Femur (tissue), 1 donor: Measurements from ENCODE around the gene AFTPH.

ENCODE experiments used
- DNase-seq: peaks from one replicate; pipeline ENCODE4 v3.0.0-alpha.2; 2017

The AFTPH gene, protein sequence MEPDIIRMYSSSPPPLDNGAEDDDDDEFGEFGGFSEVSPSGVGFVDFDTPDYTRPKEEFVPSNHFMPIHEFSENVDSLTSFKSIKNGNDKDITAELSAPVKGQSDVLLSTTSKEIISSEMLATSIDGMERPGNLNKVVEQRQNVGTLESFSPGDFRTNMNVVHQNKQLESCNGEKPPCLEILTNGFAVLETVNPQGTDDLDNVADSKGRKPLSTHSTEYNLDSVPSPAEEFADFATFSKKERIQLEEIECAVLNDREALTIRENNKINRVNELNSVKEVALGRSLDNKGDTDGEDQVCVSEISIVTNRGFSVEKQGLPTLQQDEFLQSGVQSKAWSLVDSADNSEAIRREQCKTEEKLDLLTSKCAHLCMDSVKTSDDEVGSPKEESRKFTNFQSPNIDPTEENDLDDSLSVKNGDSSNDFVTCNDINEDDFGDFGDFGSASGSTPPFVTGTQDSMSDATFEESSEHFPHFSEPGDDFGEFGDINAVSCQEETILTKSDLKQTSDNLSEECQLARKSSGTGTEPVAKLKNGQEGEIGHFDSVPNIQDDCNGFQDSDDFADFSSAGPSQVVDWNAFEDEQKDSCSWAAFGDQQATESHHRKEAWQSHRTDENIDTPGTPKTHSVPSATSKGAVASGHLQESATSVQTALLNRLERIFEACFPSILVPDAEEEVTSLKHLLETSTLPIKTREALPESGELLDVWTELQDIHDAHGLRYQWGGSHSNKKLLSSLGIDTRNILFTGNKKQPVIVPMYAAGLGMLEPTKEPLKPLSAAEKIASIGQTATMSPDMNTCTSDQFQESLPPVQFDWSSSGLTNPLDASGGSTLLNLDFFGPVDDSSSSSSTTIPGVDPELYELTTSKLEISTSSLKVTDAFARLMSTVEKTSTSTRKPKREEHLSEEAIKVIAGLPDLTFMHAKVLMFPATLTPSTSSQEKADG

DNA sequence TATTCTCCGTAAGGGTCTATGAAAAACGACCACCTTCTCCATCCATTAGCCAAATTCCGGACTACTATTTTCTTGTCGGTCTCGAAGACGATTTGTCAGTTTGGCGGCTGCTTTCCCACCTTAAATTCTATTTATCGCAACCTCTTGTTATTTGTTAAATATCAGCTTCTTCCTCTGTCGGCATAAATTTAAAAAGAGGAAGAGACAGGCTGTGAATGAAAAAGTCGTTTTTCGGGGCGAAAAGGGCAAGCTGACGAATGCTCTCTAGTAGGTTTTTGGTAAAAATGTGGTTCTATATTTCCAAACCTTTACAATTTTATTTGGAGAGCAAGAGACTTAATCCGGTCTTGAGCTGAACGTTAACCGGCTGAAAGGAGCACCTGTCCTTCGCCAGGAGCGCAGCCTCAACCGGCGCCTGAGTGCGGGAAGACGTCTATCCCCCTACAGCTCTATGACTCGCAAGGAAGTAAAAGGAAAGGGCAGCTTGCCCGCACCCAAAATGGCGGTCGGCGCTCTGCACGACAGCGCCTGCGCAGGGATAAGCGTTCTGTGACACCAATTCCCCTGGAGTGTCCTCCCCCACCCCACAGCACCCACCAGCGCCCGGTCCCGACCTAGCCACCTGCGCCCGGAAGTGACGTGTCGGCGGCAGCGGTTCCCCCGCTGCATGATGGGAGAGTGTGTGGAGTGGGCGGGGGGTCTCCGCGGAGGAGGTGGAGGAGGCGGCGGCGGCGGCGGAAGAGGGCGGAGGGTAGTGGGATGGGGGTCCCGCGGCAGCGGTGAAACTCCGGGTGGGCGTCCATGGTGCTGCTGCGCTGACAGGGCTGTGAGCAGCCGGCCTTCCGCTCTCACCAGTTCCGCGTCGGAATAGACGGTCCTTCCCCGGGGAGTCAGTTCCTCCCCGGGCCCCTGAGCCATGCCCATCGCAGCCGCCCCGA lies at the start of gene AFTPH:
AFTPH (plus strand) TSS at position 663 of the 938 bp plus-strand sequence. CDS start 27,147 bp downstream, outside the sequence.
- DNase-seq: peak; percentile 99

DNA sequence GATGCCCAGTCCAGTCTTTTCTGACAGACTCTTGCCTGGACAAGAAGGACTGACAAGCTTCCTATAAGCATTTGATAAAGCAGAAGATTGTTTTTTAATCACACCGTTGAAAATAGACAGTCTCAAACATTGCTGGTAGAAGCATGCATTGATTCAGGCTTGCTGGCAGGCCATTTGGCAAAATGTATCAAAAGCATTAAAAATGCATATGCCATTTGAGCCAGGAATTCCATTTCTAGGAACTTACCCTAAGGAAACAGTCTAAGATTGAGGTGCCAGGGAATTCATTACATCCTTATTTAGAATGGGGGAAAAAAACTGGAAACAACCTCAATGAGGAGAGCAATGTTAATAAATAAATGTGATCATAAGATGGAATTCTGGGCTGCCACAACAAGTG lies 49.5 kb upstream of the AFTPH start:
- no peak for DNase-seq

DNA sequence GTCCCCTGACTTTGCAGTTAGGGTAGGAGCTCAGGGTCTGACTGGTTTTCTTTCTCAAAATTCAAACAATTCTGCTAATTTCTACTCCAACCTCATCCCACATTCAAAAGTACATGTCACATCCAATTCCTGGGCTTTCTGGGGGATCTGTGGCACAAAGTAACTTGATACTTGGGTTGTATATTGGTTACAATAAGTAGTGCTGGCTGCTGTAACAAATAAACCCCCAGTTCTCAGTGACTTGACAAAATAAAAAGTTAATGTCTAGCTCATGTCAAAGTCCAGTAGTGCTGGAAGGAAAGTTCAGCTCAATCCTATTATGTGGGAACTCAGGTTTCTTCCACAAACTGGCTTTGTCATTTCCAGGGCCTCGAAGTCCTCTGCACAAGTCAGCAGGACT lies 47.1 kb upstream of the AFTPH start:
- DNase-seq: no peak

DNA sequence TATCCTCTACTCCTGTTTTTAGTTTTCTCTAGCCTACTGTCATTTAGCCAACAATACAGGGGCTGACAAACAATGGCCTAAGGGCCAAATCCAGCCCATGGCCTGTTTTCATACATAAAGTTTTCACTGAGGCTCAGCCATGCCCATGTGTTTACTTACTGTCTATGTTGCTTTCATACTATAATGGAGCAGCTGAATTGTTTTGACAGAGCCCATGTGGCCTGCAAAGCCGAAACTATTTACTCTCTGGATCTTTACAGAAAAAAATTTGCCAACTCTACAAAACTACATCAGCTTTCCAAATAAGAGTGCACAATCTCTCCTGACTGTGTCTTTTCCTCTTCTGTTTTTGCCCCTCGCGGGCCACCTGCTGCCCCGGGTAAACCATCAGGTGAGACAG lies 46.1 kb upstream of the AFTPH start:
- no peak for DNase-seq

DNA sequence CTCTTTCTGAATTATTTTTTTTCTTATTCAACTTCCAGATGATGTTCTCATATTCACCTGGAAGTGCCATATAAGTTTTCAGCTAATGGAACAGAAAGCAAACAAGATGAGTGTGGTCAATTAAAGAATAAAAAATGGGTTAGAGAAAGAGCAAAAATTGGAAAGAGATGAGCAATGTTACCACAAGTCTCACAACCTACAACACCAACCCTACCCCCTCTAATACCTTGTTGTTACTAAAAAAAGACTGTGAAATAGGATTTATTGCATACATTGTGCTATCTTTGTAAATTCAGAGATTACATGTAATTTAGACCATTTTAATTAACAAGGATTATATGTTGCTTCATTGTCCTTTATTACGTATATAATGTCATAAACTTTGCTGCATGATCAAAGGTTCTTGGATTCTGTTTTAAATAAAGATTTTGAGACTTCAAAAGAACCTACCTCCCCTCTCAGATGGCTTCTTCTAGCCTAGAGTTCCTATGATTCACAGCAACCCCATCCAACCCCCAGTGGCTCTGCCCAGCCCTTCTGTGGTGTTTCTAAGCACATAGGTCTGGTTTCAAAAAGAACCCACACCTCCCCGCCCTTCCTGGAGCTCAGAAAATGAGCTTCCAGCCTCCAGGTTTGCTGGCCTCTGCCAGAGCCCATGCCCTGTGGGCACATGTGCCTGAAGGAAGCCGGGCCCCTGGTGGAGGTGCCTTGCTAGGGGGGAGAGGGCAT lies 45.5 kb upstream of the AFTPH start:
- DNase-seq: no peak

DNA sequence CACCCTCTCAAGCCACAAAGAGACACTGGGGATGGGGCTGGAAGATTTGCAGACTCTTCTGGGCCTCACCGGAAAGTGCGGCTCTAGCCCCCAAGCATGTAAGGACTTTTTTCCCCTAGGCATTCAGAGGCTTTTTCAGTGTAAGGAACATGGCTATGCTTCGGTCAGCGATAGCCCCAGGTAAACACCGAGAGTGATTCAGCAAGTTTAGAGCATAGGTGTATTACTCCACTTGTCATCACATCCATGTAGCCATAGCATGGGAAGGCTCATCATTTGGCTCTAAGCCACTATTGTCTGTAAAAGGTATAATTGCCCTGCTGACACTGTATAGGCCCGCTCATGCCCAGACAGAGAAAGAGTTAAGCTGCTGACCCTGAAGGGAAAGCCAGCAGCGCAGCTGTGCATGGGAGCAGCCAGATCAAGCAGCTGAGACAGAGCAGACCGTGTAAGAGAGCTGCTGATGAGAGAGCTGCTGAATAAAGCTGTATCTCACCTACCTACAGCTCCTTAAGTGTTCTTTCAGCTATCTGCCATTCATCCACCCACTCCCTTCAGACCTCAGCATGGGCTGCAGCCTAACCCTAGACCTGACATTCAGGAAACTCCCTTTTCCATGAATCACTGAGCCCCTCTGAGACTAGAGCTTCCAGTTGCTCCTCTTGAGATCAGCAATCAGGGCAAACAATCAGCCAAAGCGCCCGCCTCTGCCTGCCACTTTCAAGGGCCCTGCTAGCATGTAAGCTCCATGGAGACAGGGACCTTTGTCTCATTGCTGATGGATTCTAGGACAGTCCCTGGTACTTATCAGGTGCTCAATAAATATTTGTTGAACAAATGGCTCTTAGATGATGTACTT lies 44.6 kb upstream of the AFTPH start:
- no peak for DNase-seq

DNA sequence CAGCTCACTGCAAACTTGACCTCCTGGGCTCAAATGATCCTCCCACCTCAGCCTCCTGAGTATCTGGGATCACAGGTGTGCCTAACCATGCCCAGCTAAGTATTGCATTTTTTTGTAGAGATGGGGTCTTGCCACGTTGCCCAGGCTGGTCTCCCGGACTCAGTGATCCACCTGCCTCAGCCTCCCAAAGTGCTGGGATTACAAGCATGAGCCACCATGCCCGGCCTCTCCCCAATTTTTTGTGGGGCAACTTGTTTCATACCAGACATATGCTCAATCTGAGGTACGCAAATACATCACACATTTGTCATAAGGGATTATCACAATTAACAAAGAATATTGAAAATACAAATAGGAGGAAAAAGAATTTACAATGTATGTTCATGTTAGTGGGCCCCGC lies 42.5 kb upstream of the AFTPH start:
- DNase-seq: no peak

DNA sequence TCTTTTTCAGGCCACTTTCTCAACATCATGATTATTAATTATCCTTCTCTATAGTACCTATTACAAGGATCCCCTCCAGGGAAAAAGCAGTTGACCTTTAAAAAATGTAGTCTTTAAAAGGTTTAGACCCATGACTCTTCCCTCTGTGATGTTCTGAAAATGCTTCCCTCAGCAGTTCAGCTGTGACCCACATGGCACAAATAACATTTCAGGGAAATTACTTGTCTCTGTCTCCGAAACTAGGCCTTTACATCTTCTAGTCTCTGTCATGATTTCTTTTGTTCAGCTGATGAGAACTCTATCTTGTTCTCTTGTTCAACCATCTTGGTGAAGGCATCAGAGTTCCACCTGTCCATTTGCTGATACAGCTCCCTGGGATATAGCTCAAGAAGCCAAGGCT lies 41.9 kb upstream of the AFTPH start:
- DNase-seq: no peak

DNA sequence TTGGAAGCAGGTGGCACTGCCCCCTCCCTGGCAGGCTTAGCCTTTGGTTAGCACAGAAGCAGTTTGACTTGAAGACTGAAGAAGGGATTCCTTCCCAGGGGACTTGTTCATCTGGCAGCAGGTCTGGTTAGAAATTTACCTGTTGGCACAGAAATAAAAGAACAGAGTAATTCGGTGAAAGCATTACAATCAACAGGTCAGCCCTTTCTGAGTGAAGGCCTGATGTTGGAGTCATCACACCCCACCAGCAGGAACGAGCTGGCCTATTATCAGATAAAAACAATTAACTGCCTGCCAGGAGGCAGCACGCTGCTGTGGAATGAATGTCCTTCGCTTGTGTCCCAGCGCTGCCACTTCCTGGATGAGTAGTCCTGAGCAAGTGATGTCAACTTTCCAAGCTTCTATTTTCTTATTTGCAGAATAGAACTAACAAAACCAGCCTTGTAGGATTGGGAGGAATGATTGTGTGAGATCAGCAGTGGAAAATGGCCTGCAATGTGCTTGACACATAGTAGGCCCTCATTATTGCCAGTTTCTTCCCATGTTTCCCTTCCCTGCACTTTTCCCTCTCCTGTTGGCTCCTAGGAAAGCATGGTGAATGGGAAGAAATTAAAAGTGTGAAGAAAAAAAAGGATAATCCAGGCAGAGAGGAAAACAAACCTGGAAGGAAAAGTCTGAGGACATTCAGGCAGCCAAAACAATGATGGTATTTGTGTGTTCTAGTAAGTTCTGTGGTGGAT lies 41.2 kb upstream of the AFTPH start:
- no peak for DNase-seq

DNA sequence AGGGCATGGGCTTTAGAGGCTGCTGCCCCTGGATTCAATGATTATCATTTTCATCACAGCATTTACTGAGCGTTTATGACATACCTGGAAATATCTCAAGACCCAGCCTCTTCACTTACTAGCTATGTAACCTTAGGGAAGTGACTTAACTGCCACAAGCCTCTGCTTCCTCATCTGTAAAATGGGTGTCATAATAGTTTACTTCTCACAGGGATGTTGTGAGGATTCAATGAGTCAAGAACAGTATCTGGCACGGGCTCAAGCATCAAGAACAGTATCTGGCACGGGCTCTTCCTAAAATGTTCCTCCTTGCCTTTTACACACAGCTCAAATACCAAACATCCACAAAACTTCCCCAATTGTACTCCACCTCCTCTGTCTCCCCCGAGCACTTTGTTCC lies 38.8 kb upstream of the AFTPH start:
- DNase-seq: no peak

DNA sequence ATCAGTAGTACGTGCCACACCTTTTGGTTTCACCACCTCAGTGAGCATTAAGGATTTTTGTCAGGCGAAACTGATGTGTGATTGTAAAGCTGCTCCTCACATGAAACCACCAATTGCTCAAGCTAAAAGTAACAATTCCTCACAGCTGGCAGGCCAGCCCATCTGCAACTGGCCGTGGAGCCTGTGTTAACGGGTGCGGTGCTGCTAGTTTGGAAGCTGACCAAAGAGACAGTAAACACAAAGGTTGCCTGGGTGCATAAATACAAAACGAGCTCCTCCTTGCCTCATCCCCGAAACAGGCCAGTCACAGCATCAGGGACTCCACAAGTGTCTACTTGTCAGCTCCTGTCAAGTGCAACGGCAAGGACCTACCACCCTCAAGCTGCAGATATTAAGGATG lies 38.2 kb upstream of the AFTPH start:
- DNase-seq: peak; percentile 69

DNA sequence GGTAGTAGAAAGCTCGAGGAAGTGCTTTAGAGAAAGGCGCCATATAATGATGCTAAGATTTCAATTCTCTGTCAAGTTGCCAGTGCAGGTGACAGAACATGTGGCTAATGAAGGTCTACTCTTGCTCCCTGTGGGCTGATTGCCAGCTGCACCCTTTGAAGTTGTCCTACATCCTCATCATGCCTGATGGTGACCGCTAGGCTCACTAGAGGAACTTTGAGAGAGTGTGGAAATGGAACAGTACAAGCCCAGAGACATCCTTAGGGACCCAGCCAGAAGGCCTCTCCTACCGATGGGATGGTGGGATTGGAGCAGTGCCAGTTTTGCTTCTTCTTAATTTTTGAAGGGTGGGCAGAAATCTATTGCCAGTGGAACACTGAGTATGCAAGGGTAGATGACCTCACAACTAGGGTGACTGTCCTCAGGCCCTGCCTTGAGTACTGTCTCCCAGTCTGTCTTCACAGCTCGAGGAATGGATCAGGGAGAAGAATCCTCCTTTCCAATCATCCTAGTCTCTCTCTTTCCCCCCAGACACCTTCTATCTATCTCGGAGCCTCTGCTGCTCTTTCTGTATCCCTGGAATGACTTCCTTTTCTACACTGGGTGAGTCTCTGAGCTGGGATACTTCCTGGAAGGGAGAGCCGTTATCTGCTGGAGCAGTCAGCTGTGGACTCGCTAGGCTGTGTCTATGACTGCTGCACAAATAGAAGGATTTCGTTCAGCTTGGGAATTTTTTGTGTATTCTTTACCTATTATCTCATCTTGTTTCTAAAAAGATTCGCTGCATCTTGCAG lies 36.7 kb upstream of the AFTPH start:
- no peak for DNase-seq

DNA sequence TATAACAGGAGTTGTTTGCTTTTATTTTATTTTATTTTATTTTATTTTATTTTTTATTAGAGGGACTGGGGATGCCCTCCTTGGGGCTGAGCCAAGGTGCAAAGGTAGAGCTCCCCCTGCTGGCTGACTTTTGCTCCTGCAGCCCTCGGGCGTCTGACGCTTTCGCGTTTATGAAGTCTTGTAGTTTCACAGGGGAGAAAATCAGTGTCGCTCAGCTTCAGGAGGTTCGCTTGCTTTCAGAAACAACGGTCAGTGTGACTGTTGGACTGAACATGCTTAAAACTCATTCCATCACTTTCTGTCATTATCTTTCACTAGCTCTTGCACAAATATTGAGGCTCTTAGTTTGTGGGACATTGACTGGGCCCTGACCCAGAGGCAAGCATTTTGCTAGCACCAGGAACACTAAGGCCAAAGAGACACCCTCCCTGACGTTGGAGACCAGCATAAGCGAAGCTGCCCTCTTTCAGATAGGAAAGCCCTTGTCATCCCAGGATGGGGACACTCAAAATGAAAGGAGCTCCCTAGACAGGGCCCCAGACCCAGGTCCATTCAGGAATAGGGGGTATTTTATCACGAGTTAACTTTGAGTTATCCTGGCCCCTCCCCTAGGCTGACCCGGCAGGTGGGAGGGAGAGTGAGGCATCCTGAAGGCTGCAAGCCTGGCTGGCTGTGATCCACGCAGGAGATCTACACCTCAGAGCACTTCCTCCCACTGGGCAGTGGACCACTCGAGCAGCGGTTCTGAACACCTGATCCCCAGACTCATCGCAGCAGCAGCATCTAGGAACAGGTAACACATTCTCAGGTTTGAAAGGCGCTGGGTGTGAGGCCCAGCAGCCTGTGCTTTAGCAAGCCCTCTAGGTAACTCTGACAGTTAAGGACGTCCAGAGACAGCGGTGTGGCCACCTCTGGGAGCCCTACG lies 35.8 kb upstream of the AFTPH start:
- peak; percentile 69 for DNase-seq

DNA sequence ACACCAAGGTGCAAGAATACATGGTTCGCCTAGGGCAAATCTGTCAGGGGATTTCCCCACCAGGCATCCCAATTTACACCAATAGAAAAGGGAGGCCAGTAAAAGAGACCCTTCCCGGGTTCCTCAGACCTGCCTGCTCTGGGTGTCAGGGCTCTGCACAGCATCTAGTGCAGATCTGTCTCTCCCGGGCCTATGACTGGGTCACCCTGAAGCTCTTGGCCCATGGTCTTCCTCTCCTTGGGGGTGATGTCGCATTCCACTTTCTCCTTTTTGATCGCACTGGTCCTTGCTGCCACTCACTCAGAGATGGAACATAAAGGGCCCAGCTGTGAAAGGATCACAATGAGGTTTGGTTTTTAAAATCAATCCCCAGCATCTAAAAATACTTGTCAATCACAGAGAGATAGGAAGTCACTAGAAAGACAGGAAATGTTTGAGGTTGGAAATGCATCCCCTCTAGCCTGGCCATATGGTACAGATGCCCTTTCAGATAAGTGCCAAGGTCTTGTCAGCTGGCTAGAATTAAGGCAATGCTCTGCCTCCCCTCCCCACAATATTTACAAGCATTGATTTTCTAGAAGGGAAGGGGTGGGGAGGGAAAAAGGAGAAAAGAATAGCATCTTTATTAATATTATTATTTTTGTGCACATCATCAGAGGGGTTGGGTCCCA lies 34.9 kb upstream of the AFTPH start:
- no peak for DNase-seq

DNA sequence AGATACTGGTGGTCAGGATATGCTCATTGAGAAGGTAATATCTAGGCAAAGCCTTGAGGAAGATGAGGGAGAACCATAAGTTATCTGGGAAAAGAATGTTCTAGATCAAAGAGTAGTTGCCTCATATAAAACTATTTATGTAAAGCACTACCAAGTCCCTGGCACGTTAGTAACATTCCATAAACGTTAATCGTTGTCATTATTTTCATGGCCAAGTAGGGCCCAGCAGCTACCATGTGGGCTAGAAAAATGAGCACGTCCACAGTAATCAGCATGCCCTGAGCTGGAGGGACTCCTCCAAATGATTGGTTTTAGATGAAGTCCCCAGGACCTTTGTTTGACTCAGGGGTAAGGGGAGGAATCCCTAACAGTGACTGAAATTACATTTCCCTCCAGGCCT lies 32.7 kb upstream of the AFTPH start:
- no peak for DNase-seq

DNA sequence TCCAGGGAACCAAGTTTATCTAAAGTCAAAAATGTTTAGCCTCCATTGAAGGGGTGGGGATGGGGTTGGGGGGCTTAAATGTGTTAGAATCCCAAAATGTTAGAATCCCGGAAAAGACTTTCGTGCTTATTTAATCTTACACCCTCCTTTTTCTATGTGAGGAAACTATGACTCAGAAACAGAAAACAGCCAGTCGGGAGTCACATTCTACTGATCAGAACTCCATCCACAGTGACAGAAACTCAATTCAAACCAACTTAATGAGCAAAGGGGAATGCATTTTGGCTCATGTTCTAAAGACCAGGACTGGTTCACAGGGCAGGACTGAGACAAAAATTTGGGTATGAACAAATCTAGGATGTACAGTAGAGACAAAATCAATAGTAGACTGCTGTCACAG lies 31.9 kb upstream of the AFTPH start:
- DNase-seq: no peak

DNA sequence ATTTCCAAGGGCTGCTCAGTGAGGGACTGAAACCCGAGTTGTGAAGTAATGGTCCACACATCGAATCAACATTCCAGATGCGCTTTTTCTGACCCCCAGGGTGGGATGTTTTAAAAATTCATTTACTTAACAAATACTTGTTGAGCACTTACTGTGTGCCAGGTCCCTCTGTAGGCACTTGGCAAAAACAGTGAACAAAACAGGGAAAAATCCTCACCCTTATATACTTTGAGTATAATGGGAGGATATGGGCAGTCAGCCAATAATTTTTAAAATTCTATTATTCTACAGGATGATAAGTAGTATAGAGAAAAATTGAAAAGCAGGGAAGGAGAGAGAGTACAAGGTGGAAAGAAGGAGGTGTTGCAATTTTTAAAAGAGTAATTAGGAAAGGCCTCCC lies 31.3 kb upstream of the AFTPH start:
- no peak for DNase-seq

DNA sequence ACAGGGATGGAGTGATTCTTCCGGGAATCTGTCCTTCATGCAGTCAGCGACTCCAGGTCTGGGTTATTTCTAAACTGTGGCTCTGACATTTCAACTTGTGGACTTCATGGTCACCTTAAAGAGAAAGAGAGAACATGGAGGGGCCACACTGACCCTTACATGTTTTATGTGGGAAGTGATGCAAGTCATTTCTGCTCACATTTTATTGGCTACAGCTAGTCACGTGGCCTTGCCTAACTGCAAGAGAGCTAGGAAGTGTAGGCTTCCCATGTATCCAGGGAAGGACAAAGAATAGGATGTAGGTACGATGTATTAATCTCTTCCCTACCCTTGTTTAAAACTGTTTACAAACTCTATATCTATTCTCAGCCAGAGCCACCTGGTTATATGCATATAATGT lies 30.3 kb upstream of the AFTPH start:
- DNase-seq: no peak
